ENCODE measurements around the gene IFIT1B.

IFIT1B gene

GRCh38 chr10:89395141-89395540 is 17.3 kb downstream of the IFIT1B start:
- CTCF ChIA-PET, result interaction anchor here (0.7 kb wide), 1 partner anchor 11 kb away, joined by 3 read pairs; no protein-coding TSS in a partner anchor

More at GRCh38 chr10:89395141-89395540, 17.3 kb downstream of the IFIT1B start:
- H3K36me3 ChIP-seq (ENCODE audit: control insufficient read depth in 2 of 2, insufficient read depth in 1 of 2, low read length in 2 of 2), result no peaks in the 10 kb centered on the region
- TF ChIP-seq MZF1 (tag by site-specific recombination; IDR thresholded peaks at IDR 0.05; ENCODE audit: borderline replicate concordance), result no peak
- no peak for TF ChIP-seq TSHZ1 (tag by site-specific recombination; IDR thresholded peaks at IDR 0.05; ENCODE audit: borderline replicate concordance)
- no peak for TF ChIP-seq ZSCAN4 (tag by site-specific recombination; IDR thresholded peaks at IDR 0.05)
- no peak for TF ChIP-seq ZBTB21 (tag by site-specific recombination; IDR thresholded peaks at IDR 0.05)
- no peak for TF ChIP-seq ZNF140 (tag by site-specific recombination; IDR thresholded peaks at IDR 0.05)
- no peak for TF ChIP-seq ZBTB11 (tag by site-specific recombination; conservative IDR thresholded peaks at IDR 0.05; ENCODE audit: low read depth)
- no peak for TF ChIP-seq ZBTB10 (tag by site-specific recombination; IDR thresholded peaks at IDR 0.05)
- TF ChIP-seq ZNF701 (tag by site-specific recombination; IDR thresholded peaks at IDR 0.05), result no peak
- TF ChIP-seq ZSCAN23 (tag by site-specific recombination; IDR thresholded peaks at IDR 0.05), result no peak
- no peak for TF ChIP-seq ZFHX2 (tag by site-specific recombination; conservative IDR thresholded peaks at IDR 0.05)
- no peak for TF ChIP-seq ZNF214 (tag by site-specific recombination; IDR thresholded peaks at IDR 0.05; ENCODE audit: borderline replicate concordance)
- TF ChIP-seq PBX3 (CRISPR knock-in tag; IDR thresholded peaks at IDR 0.05), result no peak
- no peak for TF ChIP-seq ZNF302 (tag by site-specific recombination; IDR thresholded peaks at IDR 0.05; ENCODE audit: low read depth)
- POLR2A ChIA-PET, result no interaction called here
- no peaks in the 10 kb centered on the region for H3K9me3 ChIP-seq (ENCODE audit: control insufficient read depth, insufficient read depth, low read depth, low read length)
- 0 out of 2 replicates have a peak, but pooled peaks cover 4% of the 10 kb centered on the region for H3K4me1 ChIP-seq (ENCODE audit: control insufficient read depth, insufficient read depth, low read length)
- no peak overlapping the region for H3K4me3 ChIP-seq (ENCODE audit: low read depth, low read length)
- H3K27ac ChIP-seq (ENCODE audit: extremely low read depth, low read depth, low read length), result no peak overlapping the region
